Measurements from ENCODE around the gene MANF. TPM values are rescaled to one million over a fixed set of nuclear protein-coding genes. Genes with fewer than 3 reads are reported as not detected.
"Not testable (repeated sequence)": the region's sequence is repeated elsewhere in the genome, so short reads cannot be mapped to it uniquely, and the experiment has no call there.

The MANF gene
- total RNA-seq, 2 experiments from 2014 or later, result 157 to 159 TPM

DNA sequence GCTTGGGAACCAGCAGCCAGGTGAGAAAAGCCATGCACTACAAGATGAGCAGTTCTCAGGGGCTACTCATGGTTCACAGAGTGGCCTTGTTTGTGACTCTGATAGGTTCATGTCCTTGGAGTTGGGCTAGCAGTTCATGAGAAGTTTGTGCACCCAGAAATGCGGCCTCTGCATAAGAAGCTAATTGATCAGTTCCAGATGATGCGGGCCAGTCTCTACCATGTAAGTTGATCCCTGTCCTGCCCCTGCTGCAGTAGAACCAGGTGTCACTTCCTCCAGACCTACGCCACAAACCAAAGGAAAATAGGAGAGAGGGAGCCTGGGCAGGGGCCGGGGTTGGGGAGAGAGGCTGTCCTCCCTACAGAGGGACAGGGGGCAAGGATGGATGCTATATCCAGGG lies 27.2 kb upstream of the MANF start:
- no peaks in the 10 kb centered on the region for H3K9me3 Mint-ChIP-seq
- no peaks in the 10 kb centered on the region for H3K36me3 Mint-ChIP-seq
- H3K4me3 Mint-ChIP-seq, result no peak overlapping the region
- no peaks in the 10 kb centered on the region for H3K27me3 Mint-ChIP-seq
- H3K27ac Mint-ChIP-seq, result no peak overlapping the region
- peaks cover 4% of the 10 kb centered on the region for H3K4me1 Mint-ChIP-seq
- DNase-seq, result no peak

GRCh38 chr3:51358981-51359380 lies 26.1 kb upstream of the MANF start:
- Mint-ChIP-seq H3K27ac (no peak overlapping the region), H3K9me3 (no peaks in the 10 kb centered on the region), H3K36me3 (peaks cover 1% of the 10 kb centered on the region), H3K4me3 (no peak overlapping the region), H3K4me1 (no peaks in the 10 kb centered on the region), H3K27me3 (no peaks in the 10 kb centered on the region)
- no peak for DNase-seq

GRCh38 chr3:51360806-51361205 lies 24.3 kb upstream of the MANF start:
- Mint-ChIP-seq H3K27me3 (no peaks in the 10 kb centered on the region), H3K36me3 (peaks cover 5% of the 10 kb centered on the region), H3K4me3 (no peak overlapping the region), H3K9me3 (peaks cover 3% of the 10 kb centered on the region), H3K4me1 (no peaks in the 10 kb centered on the region), H3K27ac (no peak overlapping the region)
- DNase-seq, result no peak

- no peak overlapping the region for H3K27ac Mint-ChIP-seq
- H3K27me3 Mint-ChIP-seq, result no peaks in the 10 kb centered on the region
- H3K9me3 Mint-ChIP-seq, result peaks cover 3% of the 10 kb centered on the region
- H3K4me1 Mint-ChIP-seq, result no peaks in the 10 kb centered on the region
- H3K4me3 Mint-ChIP-seq, result no peak overlapping the region
- H3K36me3 Mint-ChIP-seq, result peaks cover 5% of the 10 kb centered on the region
- no peak for DNase-seq
These were observed 23.3 kb upstream of the MANF start for GRCh38 chr3:51361746-51362145.

- H3K27ac Mint-ChIP-seq, result no peak overlapping the region
- peaks cover 5% of the 10 kb centered on the region for H3K36me3 Mint-ChIP-seq
- no peaks in the 10 kb centered on the region for H3K27me3 Mint-ChIP-seq
- peaks cover 3% of the 10 kb centered on the region for H3K9me3 Mint-ChIP-seq
- no peak for DNase-seq
- H3K4me1 Mint-ChIP-seq, result no peaks in the 10 kb centered on the region
- H3K4me3 Mint-ChIP-seq, result no peak overlapping the region
These were observed 22.6 kb upstream of the MANF start for GRCh38 chr3:51362476-51362875.

- H3K36me3 Mint-ChIP-seq, H3K27me3 Mint-ChIP-seq, H3K4me1 Mint-ChIP-seq, H3K9me3 Mint-ChIP-seq, DNase-seq, H3K27ac Mint-ChIP-seq, H3K4me3 Mint-ChIP-seq: not testable (repeated sequence)
These were observed 16.8 kb upstream of the MANF start for GRCh38 chr3:51368276-51368675.

DNA sequence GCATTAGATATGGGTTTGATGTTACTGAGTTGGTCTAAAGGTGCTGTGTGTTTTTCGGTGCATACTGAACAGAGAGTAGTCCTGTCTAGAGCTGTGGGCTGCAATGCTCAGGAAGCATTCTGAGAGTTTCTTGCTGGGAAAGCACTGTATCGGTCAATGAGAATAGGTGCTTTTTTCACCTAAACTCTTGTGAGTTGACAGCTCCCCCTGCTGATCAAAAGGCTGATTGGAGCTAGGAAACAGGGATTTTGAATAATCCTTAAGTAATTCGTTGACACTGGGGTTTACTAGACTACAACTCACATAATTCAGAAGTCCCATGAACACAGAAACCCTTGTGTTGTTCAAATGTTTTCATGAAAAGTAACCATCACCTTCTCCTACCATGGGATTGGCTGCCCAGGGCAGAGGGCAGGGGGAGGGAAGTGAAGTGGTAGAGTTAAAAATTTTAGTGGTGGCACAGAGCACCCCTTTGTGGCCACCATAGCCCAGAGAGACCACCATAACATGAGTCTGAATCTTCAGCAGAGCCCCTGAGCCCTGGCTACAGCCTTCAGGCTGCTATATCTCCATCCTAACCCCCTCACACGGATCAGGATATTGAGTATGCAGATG lies 13.0 kb upstream of the MANF start:
- Mint-ChIP-seq H3K4me1 (peaks cover 4% of the 10 kb centered on the region), H3K4me3 (no peak overlapping the region), H3K27me3 (no peaks in the 10 kb centered on the region), H3K9me3 (no peaks in the 10 kb centered on the region), H3K36me3 (peaks cover 3% of the 10 kb centered on the region), H3K27ac (no peak overlapping the region)
- DNase-seq, result peak; percentile 31

DNA sequence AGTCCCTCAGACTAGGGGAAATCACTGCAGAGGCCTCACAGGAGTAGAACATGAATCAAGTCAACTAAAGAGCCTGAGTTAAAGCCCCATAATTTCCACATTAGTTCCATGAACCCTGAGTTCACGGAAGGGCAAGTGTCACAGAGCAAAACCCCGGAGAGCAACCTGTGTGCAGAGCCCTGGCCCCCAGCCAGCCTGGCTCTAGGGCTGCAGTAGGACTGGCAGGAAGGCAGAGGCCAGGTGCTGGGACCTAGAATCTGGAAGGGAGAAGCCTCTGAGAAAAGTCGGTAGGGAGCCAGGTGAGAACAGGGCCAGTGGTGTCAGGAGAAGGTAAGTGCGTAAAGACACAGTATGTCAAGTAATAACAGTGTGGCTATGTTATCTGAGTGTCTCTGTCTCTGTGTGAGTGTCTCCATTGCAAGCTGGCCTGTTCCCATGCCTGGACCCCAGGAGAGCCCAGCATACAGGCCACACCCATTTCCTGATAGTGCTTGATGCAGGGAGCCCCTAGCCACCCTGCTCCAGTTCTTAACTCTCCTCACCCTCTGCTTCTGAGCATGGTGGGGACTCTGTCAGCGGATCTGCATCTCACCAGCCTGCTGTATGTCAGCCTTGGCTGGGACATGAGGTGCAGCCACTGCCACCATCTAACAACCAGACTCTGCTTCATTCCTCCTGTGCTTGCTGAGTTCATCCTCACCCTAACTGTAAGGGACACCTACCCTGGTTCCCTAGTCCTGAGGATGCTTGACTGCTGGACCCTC lies 11.3 kb upstream of the MANF start:
- no peak for DNase-seq
- Mint-ChIP-seq H3K27me3 (no peaks in the 10 kb centered on the region), H3K4me3 (no peak overlapping the region), H3K27ac (no peak overlapping the region), H3K9me3 (no peaks in the 10 kb centered on the region), H3K4me1 (peaks cover 5% of the 10 kb centered on the region), H3K36me3 (no peaks in the 10 kb centered on the region)

GRCh38 chr3:51374456-51374855 lies 10.6 kb upstream of the MANF start:
- Mint-ChIP-seq H3K9me3 (no peaks in the 10 kb centered on the region), H3K27me3 (no peaks in the 10 kb centered on the region), H3K27ac (no peak overlapping the region), H3K36me3 (no peaks in the 10 kb centered on the region), H3K4me1 (peaks cover 11% of the 10 kb centered on the region), H3K4me3 (no peak overlapping the region)
- DNase-seq, result no peak

- Mint-ChIP-seq H3K36me3 (no peaks in the 10 kb centered on the region), H3K27me3 (no peaks in the 10 kb centered on the region), H3K9me3 (no peaks in the 10 kb centered on the region), H3K4me3 (no peak overlapping the region), H3K4me1 (peaks cover 12% of the 10 kb centered on the region), H3K27ac (no peak overlapping the region)
- DNase-seq, result no peak
These were observed 10.0 kb upstream of the MANF start for GRCh38 chr3:51375136-51375535.

GRCh38 chr3:51375571-51375970 lies 9.5 kb upstream of the MANF start:
- Mint-ChIP-seq H3K9me3 (no peaks in the 10 kb centered on the region), H3K36me3 (no peaks in the 10 kb centered on the region), H3K4me3 (no peak overlapping the region), H3K4me1 (peaks cover 16% of the 10 kb centered on the region), H3K27ac (no peak overlapping the region), H3K27me3 (no peaks in the 10 kb centered on the region)
- DNase-seq, result no peak

- Mint-ChIP-seq H3K4me3 (no peak overlapping the region), H3K27me3 (no peaks in the 10 kb centered on the region), H3K9me3 (no peaks in the 10 kb centered on the region), H3K4me1 (peaks cover 13% of the 10 kb centered on the region), H3K27ac (no peak overlapping the region), H3K36me3 (no peaks in the 10 kb centered on the region)
- no peak for DNase-seq
These were observed 7.0 kb upstream of the MANF start for GRCh38 chr3:51378065-51378464.

- H3K36me3 Mint-ChIP-seq, result peaks cover under 1% of the 10 kb centered on the region
- H3K27ac Mint-ChIP-seq, result no peak overlapping the region
- H3K9me3 Mint-ChIP-seq, result no peaks in the 10 kb centered on the region
- no peaks in the 10 kb centered on the region for H3K27me3 Mint-ChIP-seq
- H3K4me1 Mint-ChIP-seq, result peaks cover 17% of the 10 kb centered on the region
- DNase-seq, result no peak
- no peak overlapping the region for H3K4me3 Mint-ChIP-seq
These were observed 6.4 kb upstream of the MANF start for GRCh38 chr3:51378726-51379125.

DNA sequence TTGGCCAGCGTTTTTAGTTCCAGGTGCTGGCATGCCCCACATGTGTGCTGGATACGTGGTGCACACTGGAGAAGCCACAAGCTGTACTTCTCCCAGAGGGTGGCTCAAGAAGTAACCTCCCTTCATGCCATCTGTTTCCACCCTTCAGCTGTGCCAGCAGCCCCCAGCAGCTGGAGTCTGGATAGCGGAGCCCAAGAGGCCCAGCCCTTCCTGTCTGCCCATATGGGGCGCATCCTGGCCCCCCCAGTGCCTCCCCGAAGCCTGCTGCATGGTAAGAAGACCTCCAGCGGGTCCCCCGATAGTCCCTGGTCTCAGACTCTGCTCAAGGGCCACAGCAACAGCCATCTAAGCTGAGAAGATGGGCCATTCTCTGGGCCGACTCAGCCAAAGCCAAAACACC lies 5.8 kb upstream of the MANF start:
- peaks cover 4% of the 10 kb centered on the region for H3K36me3 Mint-ChIP-seq
- no peaks in the 10 kb centered on the region for H3K27me3 Mint-ChIP-seq
- H3K27ac Mint-ChIP-seq, result no peak overlapping the region
- H3K4me1 Mint-ChIP-seq, result peaks cover 17% of the 10 kb centered on the region
- H3K4me3 Mint-ChIP-seq, result no peak overlapping the region
- no peaks in the 10 kb centered on the region for H3K9me3 Mint-ChIP-seq
- DNase-seq, result no peak

DNA sequence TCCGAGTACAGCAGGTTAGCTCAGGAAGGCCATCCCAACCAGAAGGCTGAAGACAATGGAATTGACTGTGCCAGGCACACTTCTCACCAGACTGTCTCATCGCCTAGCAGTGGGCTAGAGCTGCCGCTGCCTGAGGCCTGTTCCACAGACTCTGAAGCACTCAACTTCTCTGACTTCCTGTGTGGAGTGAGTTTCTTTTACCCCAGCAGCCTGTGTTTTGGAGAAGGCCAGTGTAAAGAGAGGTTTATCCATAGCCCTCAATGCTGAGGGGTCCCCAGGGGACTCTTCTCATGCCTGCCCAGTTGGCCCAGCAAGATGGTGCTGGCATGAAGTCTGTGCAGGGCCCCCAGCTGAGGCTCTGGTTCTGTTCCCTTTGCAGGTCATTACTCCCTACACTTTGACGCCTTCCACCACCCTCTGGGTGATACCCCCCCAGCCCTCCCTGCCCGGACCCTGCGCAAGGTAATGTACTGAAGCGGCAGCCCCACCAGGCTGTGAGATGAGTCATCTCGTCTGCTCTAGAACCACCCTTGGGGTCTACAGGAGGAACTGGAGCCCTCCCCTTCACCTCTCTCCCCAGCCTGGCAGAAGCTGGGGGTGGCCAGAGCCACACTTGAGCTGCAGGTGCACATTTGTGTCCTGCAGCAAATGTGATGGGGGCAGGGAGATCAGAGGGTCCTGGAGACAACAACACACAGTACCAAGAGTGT lies 5.2 kb upstream of the MANF start:
- Mint-ChIP-seq H3K4me1 (peaks cover 17% of the 10 kb centered on the region), H3K9me3 (no peaks in the 10 kb centered on the region), H3K27me3 (no peaks in the 10 kb centered on the region), H3K36me3 (peaks cover 5% of the 10 kb centered on the region), H3K4me3 (no peak overlapping the region), H3K27ac (no peak overlapping the region)
- no peak for DNase-seq
